ENCODE data around the gene RBM15B.

- TF ChIP-seq CTCF (IDR thresholded peaks at IDR 0.05) (no peak), EZH2 (IDR thresholded peaks at IDR 0.05; ENCODE audit: borderline replicate concordance, insufficient read depth, low read depth, low read length, poor library complexity, severe bottlenecking) (no peak)
Measured at GRCh38 chr3:51361746-51362145, 29.3 kb upstream of the RBM15B start.
